ENCODE measurements around the gene VSTM2B. TPM values are rescaled to one million over a fixed set of nuclear protein-coding genes. Genes with fewer than 3 reads are reported as not detected.
A peak's percentile ranks its signal among the peaks of the same experiment; 100 is the strongest.

VSTM2B gene
- polyA plus RNA-seq, 1 of the 3 experiments (the other 2 are of a cell fraction) = not detected

DNA sequence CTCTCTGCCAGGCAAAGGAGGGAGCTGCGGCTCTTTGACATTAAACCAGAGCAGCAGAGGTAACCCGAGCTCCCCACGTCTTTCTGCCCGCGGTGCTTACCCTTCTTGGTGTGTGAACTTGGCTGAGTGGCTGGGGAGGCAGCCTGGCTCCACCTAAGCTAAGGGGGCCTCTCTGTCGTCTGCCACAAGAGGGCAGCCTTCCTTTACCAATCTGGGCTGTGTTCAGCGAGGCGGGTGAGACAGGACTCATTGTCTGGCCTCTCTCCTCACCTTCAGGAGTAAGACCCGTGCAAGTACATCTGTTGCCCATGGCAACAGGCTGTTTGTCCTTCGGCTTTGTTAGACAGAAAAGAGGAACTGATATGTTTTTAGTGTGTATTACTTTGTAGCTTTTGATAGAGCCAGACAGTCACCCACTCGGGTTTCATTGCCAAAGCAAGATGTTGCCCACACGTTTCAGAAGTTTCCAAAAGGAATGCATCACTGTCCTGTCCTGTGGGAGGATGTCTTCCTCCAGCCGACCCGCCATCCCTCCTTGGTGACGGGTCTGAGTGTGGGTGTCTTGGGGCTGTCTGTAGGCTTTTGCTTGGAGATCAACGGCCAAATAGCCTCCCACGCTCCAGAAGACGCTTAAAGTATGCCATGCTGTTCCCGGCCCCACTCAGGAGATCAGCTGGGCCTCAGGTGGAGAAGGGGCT is 84.9 kb downstream of the VSTM2B start:
- CTCF ChIA-PET = interaction anchor here (0.6 to 6.8 kb wide), 43 partner anchors 9 to 1243 kb away, joined by 3 to 137 read pairs (median 4); partner anchors contain the start of genes C19orf12 and PLEKHF1
- no peak overlapping the region for H2AFZ ChIP-seq (ENCODE audit: low read depth)
- WGBS (ENCODE audit: low lambda C conversion rate) = 40% methylated on average over 18 of the region's 19 CpGs
- H3K27ac ChIP-seq (ENCODE audit: low read depth in 2 of 2, low read length in 1 of 2) = no peak overlapping the region
- H3F3A ChIP-seq (replicated peaks; ENCODE audit: insufficient read depth) = no peaks in the 10 kb centered on the region
- DNase-seq = peak; percentile 90
- H3K27me3 ChIP-seq (ENCODE audit: insufficient read depth) = no peaks in the 10 kb centered on the region
- peaks cover 14% of the 10 kb centered on the region for H3K79me2 ChIP-seq (ENCODE audit: insufficient read depth)
- H3K4me1 ChIP-seq (ENCODE audit: control insufficient read depth in 1 of 2, insufficient read depth in 2 of 2, low read depth in 1 of 2, low read length in 1 of 2) = peaks cover 0 to 5% of the 10 kb centered on the region in 2 experiments; a peak in 2 of 4 replicates
- no peak for TF ChIP-seq MEF2A (IDR thresholded peaks at IDR 0.05; ENCODE audit: borderline replicate concordance, low read depth)
- no peak for TF ChIP-seq YY1 (IDR thresholded peaks at IDR 0.05; ENCODE audit: low read depth)
- peak; percentile 78 for TF ChIP-seq SMC3 (IDR thresholded peaks at IDR 0.05; ENCODE audit: low read depth, low read length)
- TF ChIP-seq, protein P1, sequence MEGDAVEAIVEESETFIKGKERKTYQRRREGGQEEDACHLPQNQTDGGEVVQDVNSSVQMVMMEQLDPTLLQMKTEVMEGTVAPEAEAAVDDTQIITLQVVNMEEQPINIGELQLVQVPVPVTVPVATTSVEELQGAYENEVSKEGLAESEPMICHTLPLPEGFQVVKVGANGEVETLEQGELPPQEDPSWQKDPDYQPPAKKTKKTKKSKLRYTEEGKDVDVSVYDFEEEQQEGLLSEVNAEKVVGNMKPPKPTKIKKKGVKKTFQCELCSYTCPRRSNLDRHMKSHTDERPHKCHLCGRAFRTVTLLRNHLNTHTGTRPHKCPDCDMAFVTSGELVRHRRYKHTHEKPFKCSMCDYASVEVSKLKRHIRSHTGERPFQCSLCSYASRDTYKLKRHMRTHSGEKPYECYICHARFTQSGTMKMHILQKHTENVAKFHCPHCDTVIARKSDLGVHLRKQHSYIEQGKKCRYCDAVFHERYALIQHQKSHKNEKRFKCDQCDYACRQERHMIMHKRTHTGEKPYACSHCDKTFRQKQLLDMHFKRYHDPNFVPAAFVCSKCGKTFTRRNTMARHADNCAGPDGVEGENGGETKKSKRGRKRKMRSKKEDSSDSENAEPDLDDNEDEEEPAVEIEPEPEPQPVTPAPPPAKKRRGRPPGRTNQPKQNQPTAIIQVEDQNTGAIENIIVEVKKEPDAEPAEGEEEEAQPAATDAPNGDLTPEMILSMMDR (IDR thresholded peaks at IDR 0.05) = peak; percentile 87
- peak; percentile 84 for TF ChIP-seq RAD21 (IDR thresholded peaks at IDR 0.05; ENCODE audit: low read length)
- TF ChIP-seq POLR2AphosphoS5 (IDR thresholded peaks at IDR 0.05; ENCODE audit: low read depth, low read length) = no peak
- no peak for TF ChIP-seq MXI1 (IDR thresholded peaks at IDR 0.05; ENCODE audit: low read depth, low read length)
- no peak for TF ChIP-seq FOSL2 (IDR thresholded peaks at IDR 0.05; ENCODE audit: borderline replicate concordance, low read depth)
- TF ChIP-seq, protein P2, sequence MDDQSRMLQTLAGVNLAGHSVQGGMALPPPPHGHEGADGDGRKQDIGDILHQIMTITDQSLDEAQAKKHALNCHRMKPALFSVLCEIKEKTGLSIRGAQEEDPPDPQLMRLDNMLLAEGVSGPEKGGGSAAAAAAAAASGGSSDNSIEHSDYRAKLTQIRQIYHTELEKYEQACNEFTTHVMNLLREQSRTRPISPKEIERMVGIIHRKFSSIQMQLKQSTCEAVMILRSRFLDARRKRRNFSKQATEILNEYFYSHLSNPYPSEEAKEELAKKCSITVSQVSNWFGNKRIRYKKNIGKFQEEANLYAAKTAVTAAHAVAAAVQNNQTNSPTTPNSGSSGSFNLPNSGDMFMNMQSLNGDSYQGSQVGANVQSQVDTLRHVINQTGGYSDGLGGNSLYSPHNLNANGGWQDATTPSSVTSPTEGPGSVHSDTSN (IDR thresholded peaks at IDR 0.05) = no peak
- TF ChIP-seq RCOR1 (IDR thresholded peaks at IDR 0.05; ENCODE audit: low read length) = peak; percentile 20; the same call in 1 of the 2 replicates
- no peak for TF ChIP-seq EP300 (IDR thresholded peaks at IDR 0.05; ENCODE audit: borderline replicate concordance in 1 of 2, low read depth in 1 of 2, low read length in 1 of 2)
- TF ChIP-seq, protein P3, sequence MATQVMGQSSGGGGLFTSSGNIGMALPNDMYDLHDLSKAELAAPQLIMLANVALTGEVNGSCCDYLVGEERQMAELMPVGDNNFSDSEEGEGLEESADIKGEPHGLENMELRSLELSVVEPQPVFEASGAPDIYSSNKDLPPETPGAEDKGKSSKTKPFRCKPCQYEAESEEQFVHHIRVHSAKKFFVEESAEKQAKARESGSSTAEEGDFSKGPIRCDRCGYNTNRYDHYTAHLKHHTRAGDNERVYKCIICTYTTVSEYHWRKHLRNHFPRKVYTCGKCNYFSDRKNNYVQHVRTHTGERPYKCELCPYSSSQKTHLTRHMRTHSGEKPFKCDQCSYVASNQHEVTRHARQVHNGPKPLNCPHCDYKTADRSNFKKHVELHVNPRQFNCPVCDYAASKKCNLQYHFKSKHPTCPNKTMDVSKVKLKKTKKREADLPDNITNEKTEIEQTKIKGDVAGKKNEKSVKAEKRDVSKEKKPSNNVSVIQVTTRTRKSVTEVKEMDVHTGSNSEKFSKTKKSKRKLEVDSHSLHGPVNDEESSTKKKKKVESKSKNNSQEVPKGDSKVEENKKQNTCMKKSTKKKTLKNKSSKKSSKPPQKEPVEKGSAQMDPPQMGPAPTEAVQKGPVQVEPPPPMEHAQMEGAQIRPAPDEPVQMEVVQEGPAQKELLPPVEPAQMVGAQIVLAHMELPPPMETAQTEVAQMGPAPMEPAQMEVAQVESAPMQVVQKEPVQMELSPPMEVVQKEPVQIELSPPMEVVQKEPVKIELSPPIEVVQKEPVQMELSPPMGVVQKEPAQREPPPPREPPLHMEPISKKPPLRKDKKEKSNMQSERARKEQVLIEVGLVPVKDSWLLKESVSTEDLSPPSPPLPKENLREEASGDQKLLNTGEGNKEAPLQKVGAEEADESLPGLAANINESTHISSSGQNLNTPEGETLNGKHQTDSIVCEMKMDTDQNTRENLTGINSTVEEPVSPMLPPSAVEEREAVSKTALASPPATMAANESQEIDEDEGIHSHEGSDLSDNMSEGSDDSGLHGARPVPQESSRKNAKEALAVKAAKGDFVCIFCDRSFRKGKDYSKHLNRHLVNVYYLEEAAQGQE (IDR thresholded peaks at IDR 0.05; ENCODE audit: low read depth, low read length) = no peak
- no peak for TF ChIP-seq ELF1 (IDR thresholded peaks at IDR 0.05)
- TF ChIP-seq TEAD4 (IDR thresholded peaks at IDR 0.05; ENCODE audit: borderline replicate concordance, insufficient read depth) = no peak
- no peak for TF ChIP-seq CHD2 (IDR thresholded peaks at IDR 0.05; ENCODE audit: low read length, partially characterized antibody)
- no peak overlapping the region for H3K4me2 ChIP-seq
- POLR2A ChIA-PET = interaction anchor here (1.9 kb wide), 1 partner anchor 106 kb away, joined by 5 read pairs; no protein-coding TSS in a partner anchor
- no peak overlapping the region for H3K9ac ChIP-seq
- H3K9me2 ChIP-seq = no peaks in the 10 kb centered on the region
- H3K9me3 ChIP-seq = no peaks in the 10 kb centered on the region
- no peaks in the 10 kb centered on the region for H4K20me1 ChIP-seq (ENCODE audit: insufficient read depth)
- H3K4me3 ChIP-seq (ENCODE audit: low read depth in 2 of 2, low read length in 1 of 2) = no peak overlapping the region
- H3K36me3 ChIP-seq (replicated peaks in 1 of 2; ENCODE audit: control insufficient read depth in 1 of 2, insufficient read depth in 2 of 2, low read length in 1 of 2) = peaks cover 20 to 62% of the 10 kb centered on the region in 2 experiments
